ENCODE data around the gene MYBPC2. TPM values are rescaled to one million over a fixed set of nuclear protein-coding genes. Genes with fewer than 3 reads are reported as not detected.

MYBPC2 gene
- total RNA-seq, 1 donor from 2014 or later = not detected

- Mint-ChIP-seq H3K9me3 (ENCODE audit: unreplicated experiment) (no peaks in the 10 kb centered on the region), H3K4me1 (ENCODE audit: unreplicated experiment) (peaks cover 2% of the 10 kb centered on the region), H3K36me3 (ENCODE audit: unreplicated experiment) (no peaks in the 10 kb centered on the region), H3K27ac (ENCODE audit: unreplicated experiment) (no peak overlapping the region), H3K4me3 (ENCODE audit: unreplicated experiment) (no peak overlapping the region), H3K27me3 (ENCODE audit: unreplicated experiment) (peaks cover 2% of the 10 kb centered on the region)
- DNase-seq (ENCODE audit: extremely low spot score, unreplicated experiment) = no peak
- TF ChIP-seq CTCF (IDR thresholded peaks at IDR 0.05) = no peak
These were observed 24.6 kb downstream of the MYBPC2 start for GRCh38 chr19:50457300-50457699.

- Mint-ChIP-seq H3K27me3 (ENCODE audit: unreplicated experiment) (peaks cover 2% of the 10 kb centered on the region), H3K9me3 (ENCODE audit: unreplicated experiment) (no peaks in the 10 kb centered on the region), H3K4me3 (ENCODE audit: unreplicated experiment) (no peak overlapping the region), H3K4me1 (ENCODE audit: unreplicated experiment) (peaks cover 2% of the 10 kb centered on the region), H3K36me3 (ENCODE audit: unreplicated experiment) (no peaks in the 10 kb centered on the region), H3K27ac (ENCODE audit: unreplicated experiment) (no peak overlapping the region)
- no peak for TF ChIP-seq CTCF (IDR thresholded peaks at IDR 0.05)
- DNase-seq (ENCODE audit: extremely low spot score, unreplicated experiment) = no peak
These were observed 25.8 kb downstream of the MYBPC2 start for GRCh38 chr19:50458396-50459066.

GRCh38 chr19:50459067-50459456 is 26.4 kb downstream of the MYBPC2 start:
- no peak for DNase-seq (ENCODE audit: extremely low spot score, unreplicated experiment)
- no peaks in the 10 kb centered on the region for H3K9me3 Mint-ChIP-seq (ENCODE audit: unreplicated experiment)
- no peak for TF ChIP-seq CTCF (IDR thresholded peaks at IDR 0.05)

GRCh38 chr19:50459638-50460037 is 26.9 kb downstream of the MYBPC2 start:
- Mint-ChIP-seq H3K27me3 (ENCODE audit: unreplicated experiment) (peaks cover 2% of the 10 kb centered on the region), H3K27ac (ENCODE audit: unreplicated experiment) (no peak overlapping the region), H3K4me3 (ENCODE audit: unreplicated experiment) (no peak overlapping the region), H3K4me1 (ENCODE audit: unreplicated experiment) (peaks cover 2% of the 10 kb centered on the region), H3K9me3 (ENCODE audit: unreplicated experiment) (no peaks in the 10 kb centered on the region), H3K36me3 (ENCODE audit: unreplicated experiment) (no peaks in the 10 kb centered on the region)
- TF ChIP-seq CTCF (IDR thresholded peaks at IDR 0.05) = no peak
- DNase-seq (ENCODE audit: extremely low spot score, unreplicated experiment) = no peak

More at GRCh38 chr19:50459067-50459456, 26.4 kb downstream of the MYBPC2 start:
- no peaks in the 10 kb centered on the region for H3K36me3 Mint-ChIP-seq (ENCODE audit: unreplicated experiment)
- H3K4me1 Mint-ChIP-seq (ENCODE audit: unreplicated experiment) = peaks cover 2% of the 10 kb centered on the region
- peaks cover 2% of the 10 kb centered on the region for H3K27me3 Mint-ChIP-seq (ENCODE audit: unreplicated experiment)
- H3K4me3 Mint-ChIP-seq (ENCODE audit: unreplicated experiment) = no peak overlapping the region
- no peak overlapping the region for H3K27ac Mint-ChIP-seq (ENCODE audit: unreplicated experiment)

DNA sequence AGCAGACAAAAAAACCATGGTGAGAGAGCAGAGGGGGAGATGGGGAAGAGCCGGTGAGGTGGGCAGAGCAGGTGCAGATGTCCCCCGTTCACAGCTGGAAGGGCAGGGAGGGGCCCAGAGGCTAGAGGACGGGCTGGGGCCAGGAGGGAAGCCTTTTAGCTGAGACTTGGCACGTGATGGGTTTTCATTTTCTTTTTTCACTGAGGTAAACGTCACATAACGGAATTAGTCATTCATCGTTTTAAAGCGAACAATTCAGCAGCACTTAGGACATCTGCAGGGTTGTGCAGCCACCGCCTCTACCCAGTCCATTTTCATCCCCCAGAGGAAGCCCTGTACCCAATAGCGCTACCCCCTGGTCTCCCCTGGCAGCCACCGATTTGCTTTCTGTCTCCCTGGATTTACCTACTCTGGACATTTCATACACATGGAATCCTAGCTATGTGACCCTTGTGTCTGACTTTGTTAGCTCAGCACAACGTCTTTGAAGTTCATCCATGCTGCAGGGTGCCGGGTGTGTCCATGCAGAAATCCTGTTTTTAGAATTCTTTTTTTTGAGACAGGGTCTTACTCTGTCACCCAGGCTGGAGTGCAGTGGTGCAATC is 27.6 kb downstream of the MYBPC2 start:
- TF ChIP-seq CTCF (IDR thresholded peaks at IDR 0.05) = no peak
- Mint-ChIP-seq H3K4me1 (ENCODE audit: unreplicated experiment) (peaks cover 2% of the 10 kb centered on the region), H3K9me3 (ENCODE audit: unreplicated experiment) (no peaks in the 10 kb centered on the region), H3K27me3 (ENCODE audit: unreplicated experiment) (peaks cover 2% of the 10 kb centered on the region), H3K27ac (ENCODE audit: unreplicated experiment) (no peak overlapping the region), H3K4me3 (ENCODE audit: unreplicated experiment) (no peak overlapping the region), H3K36me3 (ENCODE audit: unreplicated experiment) (no peaks in the 10 kb centered on the region)
- no peak for DNase-seq (ENCODE audit: extremely low spot score, unreplicated experiment)
